Measurements from ENCODE around the gene SOS2.

- TF ChIP-seq CTCF (IDR thresholded peaks at IDR 0.05; ENCODE audit: low read depth, low read length, missing input control) (no peak), JUND (IDR thresholded peaks at IDR 0.05) (no peak), REST (IDR thresholded peaks at IDR 0.05) (no peak), EGR1 (IDR thresholded peaks at IDR 0.05; ENCODE audit: low read depth in 2 of 2) (no peak), TAF1 (conservative IDR thresholded peaks at IDR 0.05) (no peak), RAD21 (IDR thresholded peaks at IDR 0.05) (no peak), RXRA (IDR thresholded peaks at IDR 0.05) (no peak), FOXA2 (IDR thresholded peaks at IDR 0.05) (no peak), SP1 (IDR thresholded peaks at IDR 0.05) (no peak)
Measured at GRCh38 chr14:50084666-50085065, 146.7 kb downstream of the SOS2 start.
